Measurements from ENCODE around the gene PHACTR3.

PHACTR3 gene

DNA sequence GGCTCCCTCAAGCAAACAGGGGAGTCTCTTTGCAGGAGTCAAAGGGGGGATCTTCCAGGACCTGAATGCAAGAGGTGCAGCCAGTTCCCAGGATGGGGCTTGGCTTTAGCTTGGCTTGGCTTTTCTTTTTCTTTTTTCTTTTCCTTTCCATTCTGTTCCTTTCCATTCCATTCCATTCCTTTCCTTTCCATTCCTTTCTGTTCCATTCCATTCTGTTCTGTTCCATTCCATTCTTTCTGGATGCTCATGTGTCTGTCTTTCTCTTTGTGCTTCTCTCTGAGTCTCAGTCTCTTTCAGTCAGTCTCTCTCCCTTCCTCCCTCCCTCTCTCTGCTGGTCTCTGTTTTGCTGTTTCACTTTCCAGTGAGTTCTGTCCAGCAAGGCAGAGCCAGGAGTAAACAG, 163.3 kb downstream of the PHACTR3 start:
- no peaks in the 10 kb centered on the region for H3K27me3 ChIP-seq (ENCODE audit: control insufficient read depth, low read length)
- no peaks in the 10 kb centered on the region for H3K9me2 ChIP-seq (replicated peaks; ENCODE audit: control insufficient read depth, low read length)
- H3K36me3 ChIP-seq (ENCODE audit: control insufficient read depth, low read length) = no peaks in the 10 kb centered on the region
- no peaks in the 10 kb centered on the region for H3K4me1 ChIP-seq (ENCODE audit: control insufficient read depth, low read length)
- no peak for TF ChIP-seq EZH2phosphoT487 (IDR thresholded peaks at IDR 0.05; ENCODE audit: borderline replicate concordance, low read length)
- TF ChIP-seq, protein P1, sequence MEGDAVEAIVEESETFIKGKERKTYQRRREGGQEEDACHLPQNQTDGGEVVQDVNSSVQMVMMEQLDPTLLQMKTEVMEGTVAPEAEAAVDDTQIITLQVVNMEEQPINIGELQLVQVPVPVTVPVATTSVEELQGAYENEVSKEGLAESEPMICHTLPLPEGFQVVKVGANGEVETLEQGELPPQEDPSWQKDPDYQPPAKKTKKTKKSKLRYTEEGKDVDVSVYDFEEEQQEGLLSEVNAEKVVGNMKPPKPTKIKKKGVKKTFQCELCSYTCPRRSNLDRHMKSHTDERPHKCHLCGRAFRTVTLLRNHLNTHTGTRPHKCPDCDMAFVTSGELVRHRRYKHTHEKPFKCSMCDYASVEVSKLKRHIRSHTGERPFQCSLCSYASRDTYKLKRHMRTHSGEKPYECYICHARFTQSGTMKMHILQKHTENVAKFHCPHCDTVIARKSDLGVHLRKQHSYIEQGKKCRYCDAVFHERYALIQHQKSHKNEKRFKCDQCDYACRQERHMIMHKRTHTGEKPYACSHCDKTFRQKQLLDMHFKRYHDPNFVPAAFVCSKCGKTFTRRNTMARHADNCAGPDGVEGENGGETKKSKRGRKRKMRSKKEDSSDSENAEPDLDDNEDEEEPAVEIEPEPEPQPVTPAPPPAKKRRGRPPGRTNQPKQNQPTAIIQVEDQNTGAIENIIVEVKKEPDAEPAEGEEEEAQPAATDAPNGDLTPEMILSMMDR (IDR thresholded peaks at IDR 0.05; ENCODE audit: low read depth, low read length, poor library complexity, severe bottlenecking) = no peak
- no peaks in the 10 kb centered on the region for H3K9me3 ChIP-seq (ENCODE audit: control insufficient read depth, insufficient read depth, low read length)
- no peak overlapping the region for H3K27ac ChIP-seq (ENCODE audit: low read depth, low read length)
- H3F3A ChIP-seq (ENCODE audit: control insufficient read depth, insufficient read depth) = no peaks in the 10 kb centered on the region
- no peaks in the 10 kb centered on the region for H3K79me2 ChIP-seq (ENCODE audit: control insufficient read depth, low read length)
- H3K4me3 ChIP-seq (ENCODE audit: low read length) = no peak overlapping the region
- no peak overlapping the region for H3K4me2 ChIP-seq (ENCODE audit: low read length)
- no peaks in the 10 kb centered on the region for H4K20me1 ChIP-seq (ENCODE audit: control insufficient read depth, insufficient read depth, low read depth, low read length)

DNA sequence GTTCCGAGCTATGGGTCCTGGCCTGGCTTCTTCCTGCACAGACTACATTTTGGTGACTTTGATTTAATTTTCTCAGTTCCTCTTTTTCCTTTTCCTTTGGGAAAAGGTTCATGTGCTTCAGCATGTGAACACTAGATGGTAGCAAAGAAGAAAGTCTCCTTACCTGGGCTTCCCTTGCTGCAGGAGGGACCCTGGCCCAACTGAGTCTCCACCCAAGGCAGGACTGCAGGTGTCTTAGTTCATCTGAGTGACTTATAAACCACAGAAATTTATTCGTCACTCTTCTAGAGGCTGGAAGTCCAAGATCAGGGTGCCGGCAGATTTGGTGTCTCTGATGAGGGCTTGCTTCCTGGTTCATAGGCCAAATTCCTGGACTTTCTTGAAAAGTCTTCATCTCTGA, 165.9 kb downstream of the PHACTR3 start:
- no peaks in the 10 kb centered on the region for H4K20me1 ChIP-seq (ENCODE audit: control insufficient read depth, insufficient read depth, low read depth, low read length)
- no peaks in the 10 kb centered on the region for H3K9me2 ChIP-seq (replicated peaks; ENCODE audit: control insufficient read depth, low read length)
- no peaks in the 10 kb centered on the region for H3K36me3 ChIP-seq (ENCODE audit: control insufficient read depth, low read length)
- TF ChIP-seq, protein P1 (IDR thresholded peaks at IDR 0.05; ENCODE audit: low read depth, low read length, poor library complexity, severe bottlenecking) = no peak
- no peak for TF ChIP-seq EZH2phosphoT487 (IDR thresholded peaks at IDR 0.05; ENCODE audit: borderline replicate concordance, low read length)
- H3K4me3 ChIP-seq (ENCODE audit: low read length) = no peak overlapping the region
- H3K4me2 ChIP-seq (ENCODE audit: low read length) = no peak overlapping the region
- H3K9me3 ChIP-seq (ENCODE audit: control insufficient read depth, insufficient read depth, low read length) = no peaks in the 10 kb centered on the region
- no peaks in the 10 kb centered on the region for H3F3A ChIP-seq (ENCODE audit: control insufficient read depth, insufficient read depth)
- no peaks in the 10 kb centered on the region for H3K27me3 ChIP-seq (ENCODE audit: control insufficient read depth, low read length)
- H3K79me2 ChIP-seq (ENCODE audit: control insufficient read depth, low read length) = no peaks in the 10 kb centered on the region
- no peaks in the 10 kb centered on the region for H3K4me1 ChIP-seq (ENCODE audit: control insufficient read depth, low read length)
- no peak overlapping the region for H3K27ac ChIP-seq (ENCODE audit: low read depth, low read length)

DNA sequence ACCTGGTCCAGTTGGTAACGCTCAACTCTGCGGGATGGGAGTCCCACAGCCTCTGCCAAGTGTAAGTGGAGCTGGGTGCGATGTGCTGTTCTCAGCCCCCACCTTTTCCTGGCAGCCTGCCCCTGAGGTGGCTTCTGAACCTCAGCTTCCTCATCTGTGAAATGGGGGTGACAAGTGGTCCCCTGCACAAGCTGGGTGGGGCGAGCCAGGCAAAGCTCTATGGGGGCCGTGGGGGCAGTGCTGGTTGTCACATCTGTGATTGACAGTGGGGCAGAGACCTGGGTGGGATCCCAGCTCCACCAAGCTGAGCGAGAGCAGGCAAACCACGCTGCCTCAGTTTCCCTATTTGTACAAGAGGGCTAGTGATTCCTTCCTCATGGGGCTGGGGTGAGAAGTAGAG, 166.5 kb downstream of the PHACTR3 start:
- Histone ChIP-seq H3K4me3 (ENCODE audit: low read length) (no peak overlapping the region), H3F3A (ENCODE audit: control insufficient read depth, insufficient read depth) (no peaks in the 10 kb centered on the region), H3K27ac (ENCODE audit: low read depth, low read length) (no peak overlapping the region), H3K4me1 (ENCODE audit: control insufficient read depth, low read length) (no peaks in the 10 kb centered on the region), H3K36me3 (ENCODE audit: control insufficient read depth, low read length) (no peaks in the 10 kb centered on the region), H3K9me2 (replicated peaks; ENCODE audit: control insufficient read depth, low read length) (no peaks in the 10 kb centered on the region), H3K79me2 (ENCODE audit: control insufficient read depth, low read length) (no peaks in the 10 kb centered on the region), H3K27me3 (ENCODE audit: control insufficient read depth, low read length) (no peaks in the 10 kb centered on the region), H3K9me3 (ENCODE audit: control insufficient read depth, insufficient read depth, low read length) (no peaks in the 10 kb centered on the region), H3K4me2 (ENCODE audit: low read length) (no peak overlapping the region), H4K20me1 (ENCODE audit: control insufficient read depth, insufficient read depth, low read depth, low read length) (no peaks in the 10 kb centered on the region)
- TF ChIP-seq, protein P1 (IDR thresholded peaks at IDR 0.05; ENCODE audit: low read depth, low read length, poor library complexity, severe bottlenecking) = no peak
- no peak for TF ChIP-seq EZH2phosphoT487 (IDR thresholded peaks at IDR 0.05; ENCODE audit: borderline replicate concordance, low read length)
